NCI-H1417 treated with DMSO at 0.1 percent for 48 hours (cell line): ENCODE results near the gene PHF20.
"Not testable (repeated sequence)": the region's sequence is repeated elsewhere in the genome, so short reads cannot be mapped to it uniquely, and the experiment has no call there.

Source experiments
- DNase-seq: peaks from one replicate; lab custom pipeline; 2025; lab: John Stamatoyannopoulos, UW

The PHF20 gene

GRCh38 chr20:35776513-35777101, 4.8 kb downstream of the PHF20 start:
- DNase-seq, result no peak

- DNase-seq, result not testable (repeated sequence)
Observed at GRCh38 chr20:35783811-35784210, 12.0 kb downstream of the PHF20 start.

- DNase-seq, result not testable (repeated sequence)
Observed at GRCh38 chr20:35785541-35785940, 13.7 kb downstream of the PHF20 start.

- DNase-seq, result no peak
Observed at GRCh38 chr20:35788796-35789195, 17.0 kb downstream of the PHF20 start.

GRCh38 chr20:35791097-35791496, 19.3 kb downstream of the PHF20 start:
- no peak for DNase-seq

GRCh38 chr20:35791821-35792220, 20.0 kb downstream of the PHF20 start:
- DNase-seq, result no peak

- no peak for DNase-seq
Observed at GRCh38 chr20:35792740-35793139, 20.9 kb downstream of the PHF20 start.

- no peak for DNase-seq
Observed at GRCh38 chr20:35796571-35796970, 24.8 kb downstream of the PHF20 start.

- no peak for DNase-seq
Observed at GRCh38 chr20:35801865-35802264, 30.1 kb downstream of the PHF20 start.

- DNase-seq, result no peak
Observed at GRCh38 chr20:35806075-35806474, 34.3 kb downstream of the PHF20 start.

- no peak for DNase-seq
Observed at GRCh38 chr20:35807877-35808276, 36.1 kb downstream of the PHF20 start.

- no peak for DNase-seq
Observed at GRCh38 chr20:35820715-35821114, 48.9 kb downstream of the PHF20 start.

GRCh38 chr20:35821807-35822242, 50.0 kb downstream of the PHF20 start:
- DNase-seq, result no peak

GRCh38 chr20:35823147-35823546, 51.3 kb downstream of the PHF20 start:
- no peak for DNase-seq

GRCh38 chr20:35823937-35824336, 52.1 kb downstream of the PHF20 start:
- no peak for DNase-seq

GRCh38 chr20:35826397-35826998, 54.7 kb downstream of the PHF20 start:
- DNase-seq, result no peak

GRCh38 chr20:35828434-35828833, 56.6 kb downstream of the PHF20 start:
- no peak for DNase-seq

- no peak for DNase-seq
Observed at GRCh38 chr20:35828916-35829315, 57.1 kb downstream of the PHF20 start.

GRCh38 chr20:35830264-35830663, 58.4 kb downstream of the PHF20 start:
- no peak for DNase-seq

GRCh38 chr20:35831029-35831428, 59.2 kb downstream of the PHF20 start:
- no peak for DNase-seq

GRCh38 chr20:35831971-35832370, 60.2 kb downstream of the PHF20 start:
- no peak for DNase-seq

GRCh38 chr20:35833241-35833640, 61.4 kb downstream of the PHF20 start:
- no peak for DNase-seq

GRCh38 chr20:35837577-35838195, 65.9 kb downstream of the PHF20 start:
- no peak for DNase-seq

GRCh38 chr20:35838205-35838604, 66.4 kb downstream of the PHF20 start:
- DNase-seq, result no peak
